ENCODE data around the gene DAGLA. TPM values are rescaled to one million over a fixed set of nuclear protein-coding genes. Genes with fewer than 3 reads are reported as not detected.

Gene DAGLA
- total and polyA plus RNA-seq, 2 donors (not counting 1 experiment from before 2014, with no cell fraction given), result 0.06 TPM; not detected in 1

DNA sequence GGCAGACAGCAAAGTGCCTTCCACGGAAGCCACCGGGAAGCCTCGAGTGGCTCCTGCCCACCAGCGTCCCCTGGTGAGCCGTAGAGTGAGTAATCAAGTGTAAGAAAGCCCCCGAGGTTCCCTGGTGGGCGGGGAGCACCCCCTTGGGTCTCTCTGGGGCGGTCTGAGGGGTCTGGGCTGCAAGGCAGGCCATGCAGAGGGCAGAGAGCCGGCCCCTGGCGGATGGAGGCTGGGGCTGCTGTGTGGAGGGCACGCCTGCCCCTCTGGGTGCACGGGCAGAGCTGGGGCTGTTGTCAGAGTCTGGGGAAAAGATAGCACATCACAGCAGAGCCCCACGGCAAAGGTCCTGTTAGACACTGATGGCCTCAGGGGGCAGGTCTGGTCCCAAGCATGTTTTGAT lies 46.6 kb downstream of the DAGLA start:
- 89% methylated on average over 13 of the region's 13 CpGs for WGBS (ENCODE audit: insufficient coverage)
- Histone ChIP-seq H3K27ac (ENCODE audit: low read length in 2 of 2) (no peak overlapping the region), H3K27me3 (replicated peaks in 1 of 4; ENCODE audit: control extremely low read depth in 1 of 4, control insufficient read depth in 3 of 4, insufficient read depth in 4 of 4, low read length in 3 of 4) (no peaks in the 10 kb centered on the region), H3K9me3 (ENCODE audit: control extremely low read depth in 1 of 3, control insufficient read depth in 2 of 3, insufficient read depth in 1 of 3, low read length in 2 of 3) (no peaks in the 10 kb centered on the region), H3K9ac (ENCODE audit: low read length) (no peak overlapping the region), H3K4me1 (ENCODE audit: control insufficient read depth in 2 of 2, insufficient read depth in 2 of 2, low read length in 2 of 2) (no peaks in the 10 kb centered on the region), H4K20me1 (ENCODE audit: control insufficient read depth, insufficient read depth, low read length, poor library complexity, severe bottlenecking) (no peaks in the 10 kb centered on the region), H3K4me3 (ENCODE audit: control extremely low read depth in 1 of 5, extremely low read depth in 1 of 5, insufficient read depth in 1 of 5, low read depth in 2 of 5, low read length in 4 of 5) (no peak overlapping the region), H2AFZ (ENCODE audit: insufficient read depth, low read depth, low read length, poor library complexity, severe bottlenecking) (no peak overlapping the region), H3K79me2 (ENCODE audit: control insufficient read depth, insufficient read depth, low read length) (no peaks in the 10 kb centered on the region), H3K36me3 (replicated peaks in 1 of 2; ENCODE audit: control extremely low read depth in 1 of 2, control insufficient read depth in 1 of 2, extremely low read depth in 1 of 2, insufficient read depth in 2 of 2, low read length in 1 of 2) (no peaks in the 10 kb centered on the region), H3K4me2 (replicated peaks; ENCODE audit: low read depth, low read length, poor library complexity, severe bottlenecking) (no peak overlapping the region)
- Mint-ChIP-seq H3K27me3 (peaks cover 4% of the 10 kb centered on the region), H3K4me1 (no peaks in the 10 kb centered on the region), H3K27ac (no peak overlapping the region), H3K9me3 (ENCODE audit: insufficient read depth) (no peaks in the 10 kb centered on the region), H3K4me3 (no peak overlapping the region)
- POLR2A ChIA-PET, result no interaction called here
- TF ChIP-seq, protein P1, sequence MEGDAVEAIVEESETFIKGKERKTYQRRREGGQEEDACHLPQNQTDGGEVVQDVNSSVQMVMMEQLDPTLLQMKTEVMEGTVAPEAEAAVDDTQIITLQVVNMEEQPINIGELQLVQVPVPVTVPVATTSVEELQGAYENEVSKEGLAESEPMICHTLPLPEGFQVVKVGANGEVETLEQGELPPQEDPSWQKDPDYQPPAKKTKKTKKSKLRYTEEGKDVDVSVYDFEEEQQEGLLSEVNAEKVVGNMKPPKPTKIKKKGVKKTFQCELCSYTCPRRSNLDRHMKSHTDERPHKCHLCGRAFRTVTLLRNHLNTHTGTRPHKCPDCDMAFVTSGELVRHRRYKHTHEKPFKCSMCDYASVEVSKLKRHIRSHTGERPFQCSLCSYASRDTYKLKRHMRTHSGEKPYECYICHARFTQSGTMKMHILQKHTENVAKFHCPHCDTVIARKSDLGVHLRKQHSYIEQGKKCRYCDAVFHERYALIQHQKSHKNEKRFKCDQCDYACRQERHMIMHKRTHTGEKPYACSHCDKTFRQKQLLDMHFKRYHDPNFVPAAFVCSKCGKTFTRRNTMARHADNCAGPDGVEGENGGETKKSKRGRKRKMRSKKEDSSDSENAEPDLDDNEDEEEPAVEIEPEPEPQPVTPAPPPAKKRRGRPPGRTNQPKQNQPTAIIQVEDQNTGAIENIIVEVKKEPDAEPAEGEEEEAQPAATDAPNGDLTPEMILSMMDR (IDR thresholded peaks at IDR 0.05), result no peak
- no peak for TF ChIP-seq EZH2 (IDR thresholded peaks at IDR 0.05; ENCODE audit: borderline replicate concordance, insufficient read depth, low read depth, low read length, poor library complexity, severe bottlenecking)
- ATAC-seq (ENCODE audit: low read depth) (no peak), DNase-seq (no peak)
- intact Hi-C loops (cut with micrococcal nuclease), result no loop called here
- CTCF ChIA-PET, result no interaction called here

DNA sequence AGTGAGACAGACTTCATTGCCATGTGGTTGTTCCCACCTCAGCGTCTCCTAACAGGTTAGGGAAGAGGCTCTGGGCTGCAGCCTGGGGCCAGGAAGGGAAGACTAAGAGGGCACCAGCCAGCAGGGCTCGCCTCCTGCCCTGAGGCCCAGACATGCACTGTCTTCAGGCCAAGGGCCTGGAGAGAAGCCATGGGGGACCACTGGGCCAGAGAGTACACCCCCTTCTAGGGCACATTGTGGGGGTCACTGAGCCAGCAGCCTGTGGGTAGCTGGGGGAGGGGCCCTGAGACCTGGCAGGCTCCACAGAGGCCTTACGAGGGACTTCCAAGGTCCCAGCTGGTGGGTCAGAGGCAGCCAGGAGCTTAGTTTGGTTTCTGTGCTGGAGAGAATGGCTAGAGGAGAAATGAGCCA lies 47.2 kb downstream of the DAGLA start:
- Histone ChIP-seq H3K4me2 (replicated peaks; ENCODE audit: low read depth, low read length, poor library complexity, severe bottlenecking) (no peak overlapping the region), H3K9ac (ENCODE audit: low read length) (no peak overlapping the region), H3K79me2 (ENCODE audit: control insufficient read depth, insufficient read depth, low read length) (no peaks in the 10 kb centered on the region), H3K9me3 (ENCODE audit: control extremely low read depth in 1 of 3, control insufficient read depth in 2 of 3, insufficient read depth in 1 of 3, low read length in 2 of 3) (no peaks in the 10 kb centered on the region), H3K4me1 (ENCODE audit: control insufficient read depth in 2 of 2, insufficient read depth in 2 of 2, low read length in 2 of 2) (no peaks in the 10 kb centered on the region), H3K36me3 (replicated peaks in 1 of 2; ENCODE audit: control extremely low read depth in 1 of 2, control insufficient read depth in 1 of 2, extremely low read depth in 1 of 2, insufficient read depth in 2 of 2, low read length in 1 of 2) (no peaks in the 10 kb centered on the region), H2AFZ (ENCODE audit: insufficient read depth, low read depth, low read length, poor library complexity, severe bottlenecking) (no peak overlapping the region), H4K20me1 (ENCODE audit: control insufficient read depth, insufficient read depth, low read length, poor library complexity, severe bottlenecking) (no peaks in the 10 kb centered on the region), H3K27ac (ENCODE audit: low read length in 2 of 2) (no peak overlapping the region), H3K27me3 (replicated peaks in 1 of 4; ENCODE audit: control extremely low read depth in 1 of 4, control insufficient read depth in 3 of 4, insufficient read depth in 4 of 4, low read length in 3 of 4) (no peaks in the 10 kb centered on the region), H3K4me3 (ENCODE audit: control extremely low read depth in 1 of 5, extremely low read depth in 1 of 5, insufficient read depth in 1 of 5, low read depth in 2 of 5, low read length in 4 of 5) (no peak overlapping the region)
- Mint-ChIP-seq H3K4me3 (no peak overlapping the region), H3K9me3 (ENCODE audit: insufficient read depth) (no peaks in the 10 kb centered on the region), H3K4me1 (no peaks in the 10 kb centered on the region), H3K27me3 (peaks cover 4% of the 10 kb centered on the region), H3K27ac (no peak overlapping the region)
- ATAC-seq (ENCODE audit: low read depth), result no peak
- TF ChIP-seq, protein P1 (IDR thresholded peaks at IDR 0.05), result no peak
- no peak for TF ChIP-seq EZH2 (IDR thresholded peaks at IDR 0.05; ENCODE audit: borderline replicate concordance, insufficient read depth, low read depth, low read length, poor library complexity, severe bottlenecking)
- ChIA-PET POLR2A (no interaction called here), CTCF (no interaction called here)
- DNase-seq, result no peak
- 84% methylated on average over 3 of the region's 3 CpGs for WGBS (ENCODE audit: insufficient coverage)
- intact Hi-C loops (cut with micrococcal nuclease), result no loop called here
